ENCODE measurements around the gene ATP6V1E1.

Gene ATP6V1E1

GRCh38 chr22:17601031-17601430, 27.5 kb downstream of the ATP6V1E1 start:
- H3K23ac ChIP-seq (ENCODE audit: low read length in 2 of 2), result no peak overlapping the region
- no peak overlapping the region for H3K4ac ChIP-seq (ENCODE audit: low read depth in 1 of 2, low read length in 2 of 2)
- no peak overlapping the region for H3K14ac ChIP-seq (ENCODE audit: low read length in 2 of 2)
- 92% methylated on average over 3 of the region's 3 CpGs for WGBS
- H2AFZ ChIP-seq (ENCODE audit: low read depth, low read length), result no peak overlapping the region
- H3K4me2 ChIP-seq (ENCODE audit: low read length, poor library complexity, severe bottlenecking), result no peak overlapping the region
- H3K79me1 ChIP-seq (replicated peaks; ENCODE audit: low read length, poor library complexity, severe bottlenecking), result peaks cover 35% of the 10 kb centered on the region
- no peaks in the 10 kb centered on the region for H3K27me3 ChIP-seq (ENCODE audit: control insufficient read depth in 1 of 2, insufficient read depth in 1 of 2, low read length in 2 of 2)
- no peak overlapping the region for H2BK120ac ChIP-seq (ENCODE audit: low read depth, low read length)
- no peak overlapping the region for H2BK5ac ChIP-seq (ENCODE audit: low read depth, low read length, poor library complexity, severe bottlenecking)
- no peak overlapping the region for H2AK5ac ChIP-seq (ENCODE audit: low read length, severe bottlenecking)
- no peak overlapping the region for H2BK15ac ChIP-seq (ENCODE audit: low read depth, poor library complexity, severe bottlenecking)
- no peak overlapping the region for H4K91ac ChIP-seq (ENCODE audit: low read length)
- H3K9me3 ChIP-seq (ENCODE audit: control insufficient read depth, low read length), result no peaks in the 10 kb centered on the region
- H2BK12ac ChIP-seq (ENCODE audit: low read length in 2 of 2), result no peak overlapping the region
- peaks cover 39 to 68% of the 10 kb centered on the region in 2 experiments for H3K36me3 ChIP-seq (ENCODE audit: control insufficient read depth in 1 of 2, insufficient read depth in 2 of 2, low read depth in 1 of 2, low read length in 2 of 2)
- peak overlapping the region; percentile 38 for H3K9ac ChIP-seq (ENCODE audit: low read length)
- no peak overlapping the region for H3K27ac ChIP-seq (ENCODE audit: low read length, poor library complexity, severe bottlenecking)
- no peak overlapping the region for H3K4me3 ChIP-seq (ENCODE audit: insufficient read depth in 1 of 2, low read depth in 1 of 2, low read length in 2 of 2)
- no peaks in the 10 kb centered on the region for H3K4me1 ChIP-seq (ENCODE audit: control insufficient read depth, insufficient read depth, low read depth, low read length)
- no peak overlapping the region for H3K18ac ChIP-seq (ENCODE audit: low read depth in 1 of 2, low read length in 2 of 2)
- DNase-seq, result no peak
- no peak overlapping the region for H4K8ac ChIP-seq (ENCODE audit: low read length)

DNA sequence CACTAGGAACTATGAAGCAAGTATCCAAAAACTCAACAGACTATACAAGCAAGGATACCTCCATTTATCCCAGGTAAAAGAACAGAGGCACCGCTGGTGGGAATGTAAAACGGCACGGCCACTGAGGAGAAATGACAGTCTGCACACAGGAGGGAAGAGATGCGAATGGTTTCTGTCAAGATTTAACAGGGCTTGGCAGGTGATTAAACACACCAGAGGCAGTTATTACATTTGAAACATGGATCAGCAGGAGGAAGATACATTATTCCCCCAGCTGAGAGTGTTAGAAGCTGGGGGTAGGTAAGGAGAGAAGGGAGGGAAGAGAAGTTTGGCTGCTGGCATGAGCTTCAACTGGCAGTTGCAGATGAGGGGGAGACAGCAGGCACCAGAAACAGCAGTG, 30.2 kb downstream of the ATP6V1E1 start:
- Histone ChIP-seq H3K4ac (ENCODE audit: low read depth in 1 of 2, low read length in 2 of 2) (no peak overlapping the region), H3K4me2 (ENCODE audit: low read length, poor library complexity, severe bottlenecking) (no peak overlapping the region), H2AK5ac (ENCODE audit: low read length, severe bottlenecking) (no peak overlapping the region), H3K27ac (ENCODE audit: low read length, poor library complexity, severe bottlenecking) (no peak overlapping the region), H2BK15ac (ENCODE audit: low read depth, poor library complexity, severe bottlenecking) (no peak overlapping the region), H3K18ac (ENCODE audit: low read depth in 1 of 2, low read length in 2 of 2) (no peak overlapping the region), H3K4me3 (ENCODE audit: insufficient read depth in 1 of 2, low read depth in 1 of 2, low read length in 2 of 2) (no peak overlapping the region), H2BK120ac (ENCODE audit: low read depth, low read length) (no peak overlapping the region), H3K9me3 (ENCODE audit: control insufficient read depth, low read length) (no peaks in the 10 kb centered on the region), H3K9ac (ENCODE audit: low read length) (no peak overlapping the region), H4K91ac (ENCODE audit: low read length) (no peak overlapping the region), H2BK5ac (ENCODE audit: low read depth, low read length, poor library complexity, severe bottlenecking) (no peak overlapping the region), H3K36me3 (ENCODE audit: control insufficient read depth in 1 of 2, insufficient read depth in 2 of 2, low read depth in 1 of 2, low read length in 2 of 2) (peaks cover 46 to 75% of the 10 kb centered on the region in 2 experiments), H2AFZ (ENCODE audit: low read depth, low read length) (no peak overlapping the region), H2BK12ac (ENCODE audit: low read length in 2 of 2) (no peak overlapping the region), H3K79me1 (replicated peaks; ENCODE audit: low read length, poor library complexity, severe bottlenecking) (peaks cover 29% of the 10 kb centered on the region), H4K8ac (ENCODE audit: low read length) (no peak overlapping the region), H3K4me1 (ENCODE audit: control insufficient read depth, insufficient read depth, low read depth, low read length) (no peaks in the 10 kb centered on the region), H3K27me3 (ENCODE audit: control insufficient read depth in 1 of 2, insufficient read depth in 1 of 2, low read length in 2 of 2) (no peaks in the 10 kb centered on the region), H3K14ac (ENCODE audit: low read length in 2 of 2) (no peak overlapping the region), H3K23ac (ENCODE audit: low read length in 2 of 2) (no peak overlapping the region)
- WGBS, result over 99% methylated on average over 4 of the region's 4 CpGs
- DNase-seq, result no peak

DNA sequence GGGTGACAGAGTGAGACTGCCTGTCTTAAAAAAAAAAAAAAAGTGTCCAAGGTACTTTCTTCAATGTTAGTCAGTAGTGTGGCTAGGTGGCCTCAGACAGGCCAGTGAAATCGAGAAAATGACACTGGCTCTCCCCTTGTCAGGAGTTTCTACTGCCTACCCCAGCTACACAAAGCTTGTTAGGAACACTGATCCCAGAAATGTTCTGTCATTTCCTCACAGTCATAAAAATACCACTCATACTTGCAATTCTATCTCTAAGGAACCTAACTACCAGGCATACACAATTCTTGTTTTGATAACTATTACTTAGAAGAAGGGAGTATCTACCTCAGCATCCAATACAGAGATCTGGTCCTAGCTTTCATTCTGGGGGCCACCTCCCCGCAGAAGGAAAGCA, 31.3 kb downstream of the ATP6V1E1 start:
- Histone ChIP-seq H3K27me3 (ENCODE audit: control insufficient read depth in 1 of 2, insufficient read depth in 1 of 2, low read length in 2 of 2) (no peaks in the 10 kb centered on the region), H3K4me2 (ENCODE audit: low read length, poor library complexity, severe bottlenecking) (no peak overlapping the region), H3K36me3 (ENCODE audit: control insufficient read depth in 1 of 2, insufficient read depth in 2 of 2, low read depth in 1 of 2, low read length in 2 of 2) (peaks cover 51 to 84% of the 10 kb centered on the region in 2 experiments), H3K9ac (ENCODE audit: low read length) (no peak overlapping the region), H2BK15ac (ENCODE audit: low read depth, poor library complexity, severe bottlenecking) (no peak overlapping the region), H3K27ac (ENCODE audit: low read length, poor library complexity, severe bottlenecking) (no peak overlapping the region), H3K4ac (ENCODE audit: low read depth in 1 of 2, low read length in 2 of 2) (no peak overlapping the region), H2BK120ac (ENCODE audit: low read depth, low read length) (no peak overlapping the region), H4K91ac (ENCODE audit: low read length) (no peak overlapping the region), H3K14ac (ENCODE audit: low read length in 2 of 2) (no peak overlapping the region), H3K4me1 (ENCODE audit: control insufficient read depth, insufficient read depth, low read depth, low read length) (no peaks in the 10 kb centered on the region), H3K18ac (ENCODE audit: low read depth in 1 of 2, low read length in 2 of 2) (no peak overlapping the region), H2AFZ (ENCODE audit: low read depth, low read length) (no peak overlapping the region), H4K8ac (ENCODE audit: low read length) (no peak overlapping the region), H2BK12ac (ENCODE audit: low read length in 2 of 2) (no peak overlapping the region), H2AK5ac (ENCODE audit: low read length, severe bottlenecking) (no peak overlapping the region), H3K23ac (ENCODE audit: low read length in 2 of 2) (no peak overlapping the region), H3K9me3 (ENCODE audit: control insufficient read depth, low read length) (no peaks in the 10 kb centered on the region), H3K4me3 (ENCODE audit: insufficient read depth in 1 of 2, low read depth in 1 of 2, low read length in 2 of 2) (no peak overlapping the region), H2BK5ac (ENCODE audit: low read depth, low read length, poor library complexity, severe bottlenecking) (no peak overlapping the region), H3K79me1 (replicated peaks; ENCODE audit: low read length, poor library complexity, severe bottlenecking) (peaks cover 26% of the 10 kb centered on the region)
- 83% methylated on average over 2 of the region's 2 CpGs for WGBS
- peak; percentile 9 for DNase-seq

DNA sequence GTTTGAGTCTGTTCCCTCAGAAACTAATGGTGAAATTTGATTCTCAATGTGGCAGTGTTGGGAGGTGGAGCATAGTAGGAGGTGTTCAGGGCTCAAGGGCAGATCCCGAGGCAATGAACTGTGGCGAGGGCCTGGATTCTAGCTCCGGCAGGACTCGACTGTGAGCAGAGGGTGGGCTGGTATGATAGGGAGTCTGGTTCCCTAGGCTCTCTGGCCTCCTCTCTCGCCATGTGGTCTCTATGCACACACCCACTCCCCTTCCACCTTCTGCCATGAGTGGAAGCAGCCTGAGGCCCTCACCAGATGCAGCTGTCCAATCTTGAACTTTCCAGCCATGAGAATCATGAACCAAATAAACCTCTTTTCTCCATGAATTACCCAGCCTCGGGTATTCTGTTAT, 32.3 kb downstream of the ATP6V1E1 start:
- no peak overlapping the region for H3K18ac ChIP-seq (ENCODE audit: low read depth in 1 of 2, low read length in 2 of 2)
- H3K14ac ChIP-seq (ENCODE audit: low read length in 2 of 2), result no peak overlapping the region
- no peak overlapping the region for H2BK12ac ChIP-seq (ENCODE audit: low read length in 2 of 2)
- no peaks in the 10 kb centered on the region for H3K9me3 ChIP-seq (ENCODE audit: control insufficient read depth, low read length)
- H3K27ac ChIP-seq (ENCODE audit: low read length, poor library complexity, severe bottlenecking), result no peak overlapping the region
- H3K23ac ChIP-seq (ENCODE audit: low read length in 2 of 2), result no peak overlapping the region
- H4K91ac ChIP-seq (ENCODE audit: low read length), result no peak overlapping the region
- no peak overlapping the region for H3K4me3 ChIP-seq (ENCODE audit: insufficient read depth in 1 of 2, low read depth in 1 of 2, low read length in 2 of 2)
- H3K79me1 ChIP-seq (replicated peaks; ENCODE audit: low read length, poor library complexity, severe bottlenecking), result peaks cover 19% of the 10 kb centered on the region
- H3K27me3 ChIP-seq (ENCODE audit: control insufficient read depth in 1 of 2, insufficient read depth in 1 of 2, low read length in 2 of 2), result no peaks in the 10 kb centered on the region
- no peak overlapping the region for H3K9ac ChIP-seq (ENCODE audit: low read length)
- no peak overlapping the region for H3K4ac ChIP-seq (ENCODE audit: low read depth in 1 of 2, low read length in 2 of 2)
- H3K36me3 ChIP-seq (ENCODE audit: control insufficient read depth in 1 of 2, insufficient read depth in 2 of 2, low read depth in 1 of 2, low read length in 2 of 2), result peaks cover 59 to 89% of the 10 kb centered on the region in 2 experiments
- no peak overlapping the region for H2AK5ac ChIP-seq (ENCODE audit: low read length, severe bottlenecking)
- no peak overlapping the region for H2BK120ac ChIP-seq (ENCODE audit: low read depth, low read length)
- WGBS, result 96% methylated on average over 6 of the region's 6 CpGs
- no peak overlapping the region for H4K8ac ChIP-seq (ENCODE audit: low read length)
- no peak overlapping the region for H2BK15ac ChIP-seq (ENCODE audit: low read depth, poor library complexity, severe bottlenecking)
- no peak for DNase-seq
- H2AFZ ChIP-seq (ENCODE audit: low read depth, low read length), result no peak overlapping the region
- no peaks in the 10 kb centered on the region for H3K4me1 ChIP-seq (ENCODE audit: control insufficient read depth, insufficient read depth, low read depth, low read length)
- no peak overlapping the region for H2BK5ac ChIP-seq (ENCODE audit: low read depth, low read length, poor library complexity, severe bottlenecking)
- no peak overlapping the region for H3K4me2 ChIP-seq (ENCODE audit: low read length, poor library complexity, severe bottlenecking)

Data from mesenchymal stem cell (in vitro differentiated cells and primary cell).